ENCODE measurements around the gene TMEM125. TPM values are rescaled to one million over a fixed set of nuclear protein-coding genes. Genes with fewer than 3 reads are reported as not detected.

The TMEM125 gene
- total and polyA plus RNA-seq, 9 of the 15 experiments (the other 6 are each of a cell fraction or from before 2014, with no cell fraction given), result 0.07 to 0.08 TPM; not detected in 7

DNA sequence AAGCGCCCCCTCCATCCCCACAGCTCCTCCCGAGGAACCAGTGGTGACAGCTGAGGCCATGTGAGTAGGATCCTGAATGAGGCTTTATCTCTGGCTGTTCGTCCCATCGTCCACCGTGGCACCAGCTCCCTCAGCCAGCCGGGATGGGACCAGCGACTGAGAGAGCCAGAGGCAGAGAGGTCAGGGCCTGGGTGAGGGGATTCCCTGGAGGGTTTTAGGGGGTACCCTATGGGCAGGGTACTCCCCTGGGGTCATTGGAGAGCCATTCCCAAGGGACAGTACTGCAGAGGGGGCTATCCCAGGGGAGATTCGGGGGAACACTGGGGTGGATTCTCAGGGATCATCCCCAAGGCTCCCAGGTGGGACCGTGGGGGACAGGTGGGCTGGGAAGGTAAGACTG, 2.4 kb downstream of the TMEM125 start:
- Histone ChIP-seq H3K4me3 (no peak overlapping the region), H3K9me1 (ENCODE audit: control insufficient read depth, insufficient read depth, low read length) (no peaks in the 10 kb centered on the region), H3K27ac (ENCODE audit: extremely low read depth, low read depth, low read length) (no peak overlapping the region), H3K9ac (ENCODE audit: insufficient read depth in 1 of 2, low read depth in 2 of 2, low read length in 2 of 2) (no peak overlapping the region), H4K20me1 (replicated peaks; ENCODE audit: control insufficient read depth, insufficient read depth, low read length) (no peaks in the 10 kb centered on the region), H3K36me3 (ENCODE audit: control insufficient read depth, insufficient read depth, low read length) (no peaks in the 10 kb centered on the region), H3K4me2 (ENCODE audit: insufficient read depth, low read length) (no peak overlapping the region), H3K4me1 (replicated peaks in 1 of 2; ENCODE audit: control insufficient read depth in 2 of 2, insufficient read depth in 2 of 2, low read length in 2 of 2) (peaks cover 16 to 19% of the 10 kb centered on the region in 2 experiments; a peak in 4 of 5 replicates), H2AFZ (ENCODE audit: low read depth, low read length) (no peak overlapping the region), H3K79me2 (ENCODE audit: control insufficient read depth, insufficient read depth, low read length) (no peaks in the 10 kb centered on the region), H3K9me3 (replicated peaks; ENCODE audit: control insufficient read depth, insufficient read depth, low read depth, low read length) (no peaks in the 10 kb centered on the region), H3K27me3 (ENCODE audit: control insufficient read depth in 2 of 2, insufficient read depth in 2 of 2, low read length in 2 of 2) (peaks cover 36 to 77% of the 10 kb centered on the region in 2 experiments)
- no TSS peak for BruUV-seq (replicated peaks)
- TF ChIP-seq MAFK (IDR thresholded peaks at IDR 0.05; ENCODE audit: low read length) (no peak), EGR1 (conservative IDR thresholded peaks at IDR 0.05) (no peak), ZNF232 (CRISPR knock-in tag; IDR thresholded peaks at IDR 0.05) (no peak)
- 8% methylated on average over 9 of the region's 9 CpGs for WGBS (ENCODE audit: insufficient coverage, low coverage, missing lambda C conversion rate)
- DNase-seq (ENCODE audit: extremely low read depth in 1 of 4, low spot score in 3 of 4), result no peak
- FAIRE-seq, result no peak
- CTCF ChIA-PET (ENCODE audit: low intra/inter-chr PET ratio), result no interaction called here
- in situ Hi-C loops (cut with MboI) (no loop called here), intact Hi-C loops (cut with micrococcal nuclease) (no loop called here)
- ATAC-seq, result no peak
- POLR2A ChIA-PET, result interaction anchor here (0.6 to 1.1 kb wide), 2 partner anchors 11 to 14 kb away, joined by 3 to 5 read pairs; no protein-coding TSS in a partner anchor

DNA sequence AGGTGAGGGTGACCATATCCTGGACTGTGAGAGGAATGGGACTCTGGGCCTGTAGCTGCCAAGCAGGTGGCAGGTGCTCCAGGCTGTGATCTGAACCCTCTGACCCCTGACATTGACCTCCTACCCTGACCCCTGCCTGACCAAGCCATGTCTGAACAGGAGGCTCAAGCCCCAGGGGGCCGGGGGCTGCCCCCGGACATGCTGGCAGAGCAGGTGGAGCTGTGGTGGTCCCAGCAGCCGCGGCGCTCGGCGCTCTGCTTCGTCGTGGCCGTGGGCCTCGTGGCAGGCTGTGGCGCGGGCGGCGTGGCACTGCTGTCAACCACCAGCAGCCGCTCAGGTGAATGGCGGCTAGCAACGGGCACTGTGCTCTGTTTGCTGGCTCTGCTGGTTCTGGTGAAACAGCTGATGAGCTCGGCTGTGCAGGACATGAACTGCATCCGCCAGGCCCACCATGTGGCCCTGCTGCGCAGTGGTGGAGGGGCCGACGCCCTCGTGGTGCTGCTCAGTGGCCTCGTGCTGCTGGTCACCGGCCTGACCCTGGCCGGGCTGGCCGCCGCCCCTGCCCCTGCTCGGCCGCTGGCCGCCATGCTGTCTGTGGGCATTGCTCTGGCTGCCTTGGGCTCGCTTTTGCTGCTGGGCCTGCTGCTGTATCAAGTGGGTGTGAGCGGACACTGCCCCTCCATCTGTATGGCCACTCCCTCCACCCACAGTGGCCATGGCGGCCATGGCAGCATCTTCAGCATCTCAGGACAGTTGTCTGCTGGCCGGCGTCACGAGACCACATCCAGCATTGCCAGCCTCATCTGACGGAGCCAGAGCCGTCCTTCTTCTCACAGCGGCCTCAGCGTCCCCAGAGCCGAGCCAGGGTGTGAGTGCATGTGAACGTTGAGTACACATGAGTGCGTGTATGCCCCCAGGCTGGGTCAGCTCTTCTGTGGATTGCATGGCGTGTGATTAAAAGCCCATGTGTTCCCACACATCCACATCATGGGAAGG, 3.1 kb downstream of the TMEM125 start:
- in situ Hi-C loops (cut with MboI), result no loop called here

More for the DNA sequence above, 3.1 kb downstream of the TMEM125 start:
- no TSS peak for BruUV-seq (replicated peaks)
- FAIRE-seq (peak; percentile 44), DNase-seq (ENCODE audit: extremely low read depth in 1 of 4, low spot score in 3 of 4) (no peak), ATAC-seq (no peak)
- peaks cover 16 to 19% of the 10 kb centered on the region in 2 experiments; a peak in 4 of 5 replicates for H3K4me1 ChIP-seq (replicated peaks in 1 of 2; ENCODE audit: control insufficient read depth in 2 of 2, insufficient read depth in 2 of 2, low read length in 2 of 2)
- intact Hi-C loops (cut with micrococcal nuclease), result no loop called here
- no peak overlapping the region for H3K9ac ChIP-seq (ENCODE audit: insufficient read depth in 1 of 2, low read depth in 2 of 2, low read length in 2 of 2)
- ChIA-PET POLR2A (interaction anchor here (1.1 kb wide), 1 partner anchor 10 kb away, joined by 5 read pairs; no protein-coding TSS in a partner anchor), CTCF (ENCODE audit: low intra/inter-chr PET ratio) (no interaction called here)
- 31% methylated on average over 38 of the region's 46 CpGs for WGBS (ENCODE audit: insufficient coverage, low coverage, missing lambda C conversion rate)
- H3K4me3 ChIP-seq, result no peak overlapping the region
- H3K27ac ChIP-seq (ENCODE audit: extremely low read depth, low read depth, low read length), result no peak overlapping the region
- H2AFZ ChIP-seq (ENCODE audit: low read depth, low read length), result no peak overlapping the region
- H3K4me2 ChIP-seq (ENCODE audit: insufficient read depth, low read length), result no peak overlapping the region
- H3K27me3 ChIP-seq (ENCODE audit: control insufficient read depth in 2 of 2, insufficient read depth in 2 of 2, low read length in 2 of 2), result peaks cover 40 to 77% of the 10 kb centered on the region in 2 experiments
- no peaks in the 10 kb centered on the region for H3K9me1 ChIP-seq (ENCODE audit: control insufficient read depth, insufficient read depth, low read length)
- TF ChIP-seq L3MBTL2 (IDR thresholded peaks at IDR 0.05) (0 out of 2 replicates have a peak, but pooled peaks have one; percentile 18), CGGBP1 (CRISPR knock-in tag; IDR thresholded peaks at IDR 0.05) (no peak), E2F6 (IDR thresholded peaks at IDR 0.05; ENCODE audit: borderline replicate concordance in 1 of 2, extremely low read depth in 1 of 2, insufficient read depth in 1 of 2, insufficient read length in 1 of 2, low read depth in 1 of 2, low read length in 1 of 2, poor library complexity in 1 of 2, severe bottlenecking in 1 of 2) (peak in 1 of 2 experiments; percentile 52), IFI16 (CRISPR knock-in tag; IDR thresholded peaks at IDR 0.05) (no peak), NR2C2 (CRISPR knock-in tag; IDR thresholded peaks at IDR 0.05) (0 out of 2 replicates have a peak, but pooled peaks have one; percentile 18), NR2C2 (tag; IDR thresholded peaks at IDR 0.05) (no peak)
- TF ChIP-seq, protein P1, sequence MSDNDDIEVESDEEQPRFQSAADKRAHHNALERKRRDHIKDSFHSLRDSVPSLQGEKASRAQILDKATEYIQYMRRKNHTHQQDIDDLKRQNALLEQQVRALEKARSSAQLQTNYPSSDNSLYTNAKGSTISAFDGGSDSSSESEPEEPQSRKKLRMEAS (CRISPR knock-in tag; IDR thresholded peaks at IDR 0.05), result 0 out of 2 replicates have a peak, but pooled peaks have one; percentile 43
- H3K9me3 ChIP-seq (replicated peaks; ENCODE audit: control insufficient read depth, insufficient read depth, low read depth, low read length), result no peaks in the 10 kb centered on the region
- no peaks in the 10 kb centered on the region; the same call in 1 of the 2 replicates for H4K20me1 ChIP-seq (replicated peaks; ENCODE audit: control insufficient read depth, insufficient read depth, low read length)
- no peaks in the 10 kb centered on the region for H3K79me2 ChIP-seq (ENCODE audit: control insufficient read depth, insufficient read depth, low read length)
- no peaks in the 10 kb centered on the region for H3K36me3 ChIP-seq (ENCODE audit: control insufficient read depth, insufficient read depth, low read length)
